GM23338 (cell line): Measurements from ENCODE around the gene PAQR8. TPM values are rescaled to one million over a fixed set of nuclear protein-coding genes. Genes with fewer than 3 reads are reported as not detected.

Experiments used
- ATAC-seq: fragments of 200-7000 bp; cut with Tn5 transposase; 3 replicates; pipeline ENCODE4 v1.9.1; 2020
- DNase-seq: peaks from one replicate; pipeline ENCODE4 v3.0.0-alpha.2; 2015; ENCODE audit warnings: low spot score
- H2AFZ ChIP-seq: fragments of 200-600 bp; sonication (generic); 2 replicates; pipeline ENCODE4 v1.8.0; 2016; ENCODE audit warnings: antibody characterized with exemption, mild to moderate bottlenecking, moderate library complexity
- H3F3A ChIP-seq: fragments of 200-600 bp; sonication (generic); replicated peaks from 2 replicates; pipeline ENCODE4 v1.8.0; 2017; ENCODE audit warnings: antibody characterized with exemption, mixed run types, low read depth
- H3K27ac ChIP-seq: fragments of 200-600 bp; sonication (generic); 2 replicates; pipeline ENCODE4 v1.6.1; 2016; ENCODE audit warnings: low read depth
- H3K27me3 ChIP-seq: fragments of 200-600 bp; sonication (generic); 2 replicates; pipeline ENCODE4 v1.8.0; 2016; ENCODE audit warnings: mild to moderate bottlenecking, mixed run types, moderate library complexity; ENCODE audit not compliant: insufficient read depth
- H3K36me3 ChIP-seq: fragments of 200-600 bp; sonication (generic); 2 replicates; pipeline ENCODE4 v1.8.0; 2016; ENCODE audit warnings: mild to moderate bottlenecking; ENCODE audit not compliant: insufficient read depth
- H3K4me1 ChIP-seq: fragments of 200-600 bp; sonication (generic); 2 replicates; pipeline ENCODE4 v1.8.0; 2016; ENCODE audit warnings: mild to moderate bottlenecking, moderate library complexity; ENCODE audit not compliant: insufficient read depth
- H3K4me2 ChIP-seq: fragments of 200-600 bp; sonication (generic); 2 replicates; pipeline ENCODE4 v1.7.1; 2017; ENCODE audit warnings: mixed run types
- H3K4me3 ChIP-seq: fragments of 200-600 bp; sonication (generic); 2 replicates; pipeline ENCODE4 v1.6.1; 2016; ENCODE audit warnings: mixed run types
- H3K79me2 ChIP-seq: fragments of 200-600 bp; sonication (generic); replicated peaks from 2 replicates; pipeline ENCODE4 v1.8.0; 2017; ENCODE audit warnings: mild to moderate bottlenecking; ENCODE audit not compliant: insufficient read depth
- H3K9me2 ChIP-seq: fragments of 200-600 bp; sonication (generic); 2 replicates; pipeline ENCODE4 v1.8.0; 2017; ENCODE audit not compliant: insufficient read depth
- H4K20me1 ChIP-seq: fragments of 200-600 bp; sonication (generic); replicated peaks from 2 replicates; pipeline ENCODE4 v1.8.0; 2017; ENCODE audit warnings: mild to moderate bottlenecking; ENCODE audit not compliant: insufficient read depth
- H3K27ac Mint-ChIP-seq: 2 replicates; pipeline ENCODE4 v1.8.0; 2020; ENCODE audit warnings: inconsistent platforms, mild to moderate bottlenecking, moderate library complexity, mixed read lengths
- H3K27me3 Mint-ChIP-seq: 3 replicates; pipeline ENCODE4 v1.8.0; 2022; ENCODE audit warnings: low read depth, mild to moderate bottlenecking, moderate library complexity, mixed read lengths, inconsistent platforms; ENCODE audit not compliant: insufficient read depth, poor library complexity
- H3K36me3 Mint-ChIP-seq: 3 replicates; pipeline ENCODE4 v1.8.0; 2021; ENCODE audit warnings: low read depth, mild to moderate bottlenecking, inconsistent platforms, moderate library complexity, mixed read lengths
- H3K4me1 Mint-ChIP-seq: 3 replicates; pipeline ENCODE4 v1.8.0; 2020; ENCODE audit warnings: mild to moderate bottlenecking, inconsistent platforms, mixed read lengths
- H3K4me3 Mint-ChIP-seq: 3 replicates; pipeline ENCODE4 v1.8.0; 2021; ENCODE audit warnings: moderate library complexity, mild to moderate bottlenecking, inconsistent platforms, mixed read lengths
- H3K9me3 Mint-ChIP-seq: 3 replicates; pipeline ENCODE4 v1.8.0; 2020; ENCODE audit warnings: moderate library complexity, mild to moderate bottlenecking, inconsistent platforms, mixed read lengths
- ETS1 ChIP-seq: IDR thresholded peaks from 2 replicates; pipeline ENCODE4 v1.6.1; 2016; ENCODE audit warnings: antibody characterized with exemption
- EZH2 ChIP-seq: fragments of 200-600 bp; sonication (generic); IDR thresholded peaks from one replicate; pipeline ENCODE4 v1.8.0; 2017; ENCODE audit warnings: antibody characterized with exemption, mild to moderate bottlenecking, low read depth; ENCODE audit not compliant: unreplicated experiment
- JUNB ChIP-seq: IDR thresholded peaks from one replicate; pipeline ENCODE4 v1.6.1; 2016; ENCODE audit warnings: antibody characterized with exemption; ENCODE audit not compliant: unreplicated experiment
- NANOG ChIP-seq: IDR thresholded peaks from 2 replicates; pipeline ENCODE4 v1.6.1; 2016; ENCODE audit warnings: antibody characterized with exemption, borderline replicate concordance
- POLR2AphosphoS5 ChIP-seq: IDR thresholded peaks from 2 replicates; pipeline ENCODE4 v1.6.1; 2016; ENCODE audit warnings: antibody characterized with exemption, low read depth
- REST ChIP-seq: IDR thresholded peaks from one replicate; pipeline ENCODE4 v1.6.1; 2018; ENCODE audit warnings: antibody characterized with exemption; ENCODE audit not compliant: unreplicated experiment
- STAT1 ChIP-seq: IDR thresholded peaks from one replicate; pipeline ENCODE4 v1.6.1; 2016; ENCODE audit warnings: antibody characterized with exemption; ENCODE audit not compliant: unreplicated experiment
- ZNF331 ChIP-seq: fragments of 250-450 bp; sonication (Bioruptor Pico); IDR thresholded peaks from 2 replicates; pipeline ENCODE4 v1.5.0; 2020; ENCODE audit warnings: low read depth, mild to moderate bottlenecking, moderate library complexity
- ZNF462 ChIP-seq: fragments of 250-450 bp; sonication (Bioruptor Pico); IDR thresholded peaks from 2 replicates; pipeline ENCODE4 v1.5.0; 2020; ENCODE audit warnings: mild to moderate bottlenecking, moderate library complexity
- polyA plus RNA-seq: library from polyadenylated mRNA; unstranded; fragments of >200 nt; fragmentation: Nextera tagmentation; extraction: Ambion mirVana; gene quantifications from 2 replicates; pipeline ENCODE4 v1.2.1, GENCODE V29; 2016
- total RNA-seq: library from RNA; depleted of rRNA; stranded (reverse); fragments of >200 nt; shearing (Covaris generic); gene quantifications from 2 replicates; pipeline ENCODE4 v1.2.3, GENCODE V29; 2014

The PAQR8 gene
- total and polyA plus RNA-seq, 2 experiments from 2014 or later: 3.6 to 11.2 TPM

DNA sequence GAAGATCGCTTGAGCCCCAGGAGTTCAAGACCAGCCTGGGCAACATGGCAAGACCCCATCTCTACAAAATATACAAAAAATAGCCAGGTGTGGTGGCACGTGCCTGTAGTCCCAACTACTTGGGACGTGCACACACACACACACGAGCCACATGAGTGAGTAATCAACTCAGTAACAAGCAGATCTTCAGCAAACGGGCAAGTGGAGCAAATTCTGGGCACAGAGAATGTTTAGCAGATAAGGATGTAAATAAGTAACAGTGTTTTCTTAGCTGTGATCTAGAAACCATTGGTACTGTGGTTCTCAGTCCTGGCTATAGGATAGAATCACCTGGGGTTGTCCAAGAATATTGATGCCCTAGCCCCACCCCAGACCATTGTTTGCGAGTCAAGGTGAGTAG, 6.1 kb downstream of the PAQR8 start:
- Histone ChIP-seq H3K4me1 (peaks cover 16% of the 10 kb centered on the region), H3K4me3 (no peak overlapping the region), H3K9me2 (no peaks in the 10 kb centered on the region), H4K20me1 (peaks cover 12% of the 10 kb centered on the region; the same call in 1 of the 2 replicates), H3K4me2 (no peak overlapping the region), H2AFZ (no peak overlapping the region), H3K27ac (no peak overlapping the region), H3K79me2 (peaks cover 10% of the 10 kb centered on the region), H3K27me3 (peaks cover 12% of the 10 kb centered on the region), H3F3A (no peaks in the 10 kb centered on the region), H3K36me3 (no peaks in the 10 kb centered on the region)
- Mint-ChIP-seq H3K36me3 (peaks cover 4% of the 10 kb centered on the region; the same call in 2 of the 3 replicates), H3K4me1 (peaks cover 12% of the 10 kb centered on the region), H3K27me3 (peaks cover 8% of the 10 kb centered on the region), H3K9me3 (no peaks in the 10 kb centered on the region), H3K27ac (no peak overlapping the region), H3K4me3 (no peak overlapping the region)
- TF ChIP-seq ZNF462 (CRISPR knock-in tag) (no peak), NANOG (no peak), STAT1 (no peak), REST (no peak), EZH2 (no peak), ETS1 (no peak), POLR2AphosphoS5 (no peak), JUNB (no peak), ZNF331 (no peak)
- DNase-seq (no peak), ATAC-seq (no peak)
